Measurements from ENCODE around the gene EEF1A2.
A peak's percentile ranks its signal among the peaks of the same experiment; 100 is the strongest.

Gene EEF1A2

DNA sequence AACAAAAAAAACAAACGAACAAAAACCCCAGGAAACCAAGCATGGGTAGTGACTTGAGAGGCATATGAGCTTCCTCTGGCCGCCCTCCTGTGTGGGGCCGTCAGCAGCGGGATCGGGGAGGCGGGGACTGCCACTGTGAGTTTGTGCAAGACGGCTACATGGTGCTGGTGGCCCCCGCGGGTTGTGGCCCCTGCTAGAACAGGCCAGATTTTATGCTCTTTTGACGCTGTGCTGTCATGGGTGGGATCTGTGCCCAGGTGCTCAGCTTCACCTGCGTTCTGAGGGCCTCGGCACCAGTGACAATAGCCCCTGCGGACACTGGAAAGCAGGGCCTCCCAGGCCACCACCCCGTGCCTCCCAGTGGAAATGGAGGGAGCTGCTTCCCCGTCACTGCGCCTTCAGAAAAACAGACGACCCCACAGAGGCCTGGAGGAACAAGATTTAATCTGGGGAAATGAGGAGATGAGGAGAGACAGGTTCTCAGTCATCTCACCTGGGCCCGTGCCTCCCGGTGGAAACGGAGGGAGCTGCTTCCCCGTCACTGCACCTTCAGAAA lies 21.7 kb downstream of the EEF1A2 start:
- no peak overlapping the region for H3K9ac ChIP-seq (ENCODE audit: low read length)
- H4K8ac ChIP-seq (ENCODE audit: low read depth, low read length), result no peak overlapping the region
- no peak overlapping the region for H3K23ac ChIP-seq (ENCODE audit: low read length)
- H3K36me3 ChIP-seq (ENCODE audit: control insufficient read depth, insufficient read depth, low read length), result no peaks in the 10 kb centered on the region
- no peak overlapping the region for H3K4me2 ChIP-seq (ENCODE audit: low read length)
- H3K79me2 ChIP-seq (ENCODE audit: control insufficient read depth, insufficient read depth, low read length), result no peaks in the 10 kb centered on the region
- no peaks in the 10 kb centered on the region for H3K4me1 ChIP-seq (ENCODE audit: control insufficient read depth, low read depth, low read length)
- no peak overlapping the region for H3K4ac ChIP-seq (ENCODE audit: low read depth, low read length)
- no peak overlapping the region for H3K56ac ChIP-seq (ENCODE audit: low read length)
- no peak overlapping the region for H3K18ac ChIP-seq (ENCODE audit: low read length)
- no peak overlapping the region for H2BK5ac ChIP-seq (ENCODE audit: low read length)
- H2BK120ac ChIP-seq (ENCODE audit: low read depth, low read length), result no peak overlapping the region
- no peaks in the 10 kb centered on the region for H3K79me1 ChIP-seq (ENCODE audit: low read length)
- H3K4me3 ChIP-seq (ENCODE audit: low read length), result no peak overlapping the region
- no peak for DNase-seq
- no CpG with 5 or more reads among the region's 21 CpGs for WGBS (ENCODE audit: extremely low coverage, insufficient coverage, low lambda C conversion rate)
- H3K27me3 ChIP-seq (ENCODE audit: insufficient read depth, low read length, poor library complexity), result no peaks in the 10 kb centered on the region
- no peak overlapping the region for H2BK15ac ChIP-seq (replicated peaks; ENCODE audit: low read depth)
- no peak overlapping the region for H4K5ac ChIP-seq (ENCODE audit: low read length)
- no peak overlapping the region for H2AK5ac ChIP-seq (ENCODE audit: low read length)
- no peak overlapping the region for H3K27ac ChIP-seq (ENCODE audit: low read depth, low read length)

GRCh38 chr20:63475209-63475608 lies 23.7 kb downstream of the EEF1A2 start:
- H3K4me2 ChIP-seq (ENCODE audit: low read length), result no peak overlapping the region
- H3K79me2 ChIP-seq (ENCODE audit: control insufficient read depth, insufficient read depth, low read length), result peaks cover 9% of the 10 kb centered on the region
- no peak overlapping the region for H3K4me3 ChIP-seq (ENCODE audit: low read length)
- H2BK5ac ChIP-seq (ENCODE audit: low read length), result no peak overlapping the region
- H2BK15ac ChIP-seq (replicated peaks; ENCODE audit: low read depth), result no peak overlapping the region
- no peak overlapping the region for H3K23ac ChIP-seq (ENCODE audit: low read length)
- no peaks in the 10 kb centered on the region for H3K4me1 ChIP-seq (ENCODE audit: control insufficient read depth, low read depth, low read length)
- no peak overlapping the region for H4K8ac ChIP-seq (ENCODE audit: low read depth, low read length)
- H3K79me1 ChIP-seq (ENCODE audit: low read length), result peaks cover 2% of the 10 kb centered on the region
- H3K4ac ChIP-seq (ENCODE audit: low read depth, low read length), result no peak overlapping the region
- no peak overlapping the region for H2AK5ac ChIP-seq (ENCODE audit: low read length)
- no peak overlapping the region for H3K27ac ChIP-seq (ENCODE audit: low read depth, low read length)
- H2BK120ac ChIP-seq (ENCODE audit: low read depth, low read length), result no peak overlapping the region
- H3K18ac ChIP-seq (ENCODE audit: low read length), result no peak overlapping the region
- peak; percentile 78 for DNase-seq
- no peaks in the 10 kb centered on the region for H3K27me3 ChIP-seq (ENCODE audit: insufficient read depth, low read length, poor library complexity)
- no peak overlapping the region for H3K9ac ChIP-seq (ENCODE audit: low read length)
- WGBS (ENCODE audit: extremely low coverage, insufficient coverage, low lambda C conversion rate), result no CpG with 5 or more reads among the region's 16 CpGs
- no peaks in the 10 kb centered on the region for H3K36me3 ChIP-seq (ENCODE audit: control insufficient read depth, insufficient read depth, low read length)
- H4K5ac ChIP-seq (ENCODE audit: low read length), result no peak overlapping the region
- no peak overlapping the region for H3K56ac ChIP-seq (ENCODE audit: low read length)

DNA sequence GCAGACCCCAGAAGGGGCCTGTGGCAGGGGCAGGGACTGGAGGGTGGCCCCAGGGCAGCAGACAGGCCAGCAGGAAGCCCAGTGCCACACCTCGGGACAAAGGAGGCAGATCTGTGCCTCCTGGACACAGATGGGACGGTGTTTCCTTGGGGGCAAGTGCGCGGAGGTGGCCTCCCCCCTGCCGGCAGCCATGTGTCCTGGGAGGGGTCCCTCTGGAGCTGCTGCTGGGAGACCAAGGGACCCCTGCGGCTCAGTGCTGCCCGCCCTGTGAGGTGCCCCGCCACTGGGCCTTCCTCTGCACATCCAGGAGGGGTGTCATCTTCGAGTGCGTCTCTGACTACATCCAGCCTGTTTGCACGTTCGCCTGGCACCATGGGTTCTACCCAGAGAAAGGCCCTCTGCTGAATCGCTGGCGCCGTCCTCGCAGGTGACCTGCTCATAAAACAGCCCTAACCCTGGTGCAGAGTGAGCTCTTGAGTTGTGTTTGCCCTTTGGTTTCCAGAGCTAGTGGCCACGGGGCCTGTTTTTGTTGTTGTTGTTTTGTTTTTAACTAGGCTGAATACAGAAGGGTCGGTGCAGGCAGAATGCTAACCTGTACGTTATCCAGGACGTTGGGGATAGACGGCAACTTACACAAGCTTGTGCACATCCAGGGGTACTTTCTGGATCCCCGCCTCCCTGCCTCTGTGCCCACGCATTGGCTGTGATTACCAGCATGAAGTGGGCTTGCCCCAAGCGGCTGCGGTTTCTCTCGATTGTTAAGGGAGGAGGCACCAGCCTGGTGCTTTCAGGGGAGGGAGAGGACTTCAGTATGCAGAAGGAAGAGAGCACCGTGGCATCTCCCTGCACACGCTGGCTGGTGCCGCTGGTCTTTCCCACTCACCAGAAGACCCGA lies 25.1 kb downstream of the EEF1A2 start:
- H3K56ac ChIP-seq (ENCODE audit: low read length), result no peak overlapping the region
- peaks cover 14% of the 10 kb centered on the region for H3K79me2 ChIP-seq (ENCODE audit: control insufficient read depth, insufficient read depth, low read length)
- H4K5ac ChIP-seq (ENCODE audit: low read length), result no peak overlapping the region
- H3K27me3 ChIP-seq (ENCODE audit: insufficient read depth, low read length, poor library complexity), result no peaks in the 10 kb centered on the region
- H3K4me1 ChIP-seq (ENCODE audit: control insufficient read depth, low read depth, low read length), result no peaks in the 10 kb centered on the region
- H3K4me2 ChIP-seq (ENCODE audit: low read length), result no peak overlapping the region
- no peak overlapping the region for H4K8ac ChIP-seq (ENCODE audit: low read depth, low read length)
- no peak overlapping the region for H2AK5ac ChIP-seq (ENCODE audit: low read length)
- H3K9ac ChIP-seq (ENCODE audit: low read length), result no peak overlapping the region
- H3K4me3 ChIP-seq (ENCODE audit: low read length), result no peak overlapping the region
- no peak overlapping the region for H3K27ac ChIP-seq (ENCODE audit: low read depth, low read length)
- H3K18ac ChIP-seq (ENCODE audit: low read length), result no peak overlapping the region
- no CpG with 5 or more reads among the region's 30 CpGs for WGBS (ENCODE audit: extremely low coverage, insufficient coverage, low lambda C conversion rate)
- no peaks in the 10 kb centered on the region for H3K36me3 ChIP-seq (ENCODE audit: control insufficient read depth, insufficient read depth, low read length)
- H2BK120ac ChIP-seq (ENCODE audit: low read depth, low read length), result no peak overlapping the region
- no peak overlapping the region for H3K4ac ChIP-seq (ENCODE audit: low read depth, low read length)
- H2BK5ac ChIP-seq (ENCODE audit: low read length), result no peak overlapping the region
- no peak overlapping the region for H3K23ac ChIP-seq (ENCODE audit: low read length)
- no peak overlapping the region for H2BK15ac ChIP-seq (replicated peaks; ENCODE audit: low read depth)
- H3K79me1 ChIP-seq (ENCODE audit: low read length), result peaks cover 4% of the 10 kb centered on the region
- no peak for DNase-seq

DNA sequence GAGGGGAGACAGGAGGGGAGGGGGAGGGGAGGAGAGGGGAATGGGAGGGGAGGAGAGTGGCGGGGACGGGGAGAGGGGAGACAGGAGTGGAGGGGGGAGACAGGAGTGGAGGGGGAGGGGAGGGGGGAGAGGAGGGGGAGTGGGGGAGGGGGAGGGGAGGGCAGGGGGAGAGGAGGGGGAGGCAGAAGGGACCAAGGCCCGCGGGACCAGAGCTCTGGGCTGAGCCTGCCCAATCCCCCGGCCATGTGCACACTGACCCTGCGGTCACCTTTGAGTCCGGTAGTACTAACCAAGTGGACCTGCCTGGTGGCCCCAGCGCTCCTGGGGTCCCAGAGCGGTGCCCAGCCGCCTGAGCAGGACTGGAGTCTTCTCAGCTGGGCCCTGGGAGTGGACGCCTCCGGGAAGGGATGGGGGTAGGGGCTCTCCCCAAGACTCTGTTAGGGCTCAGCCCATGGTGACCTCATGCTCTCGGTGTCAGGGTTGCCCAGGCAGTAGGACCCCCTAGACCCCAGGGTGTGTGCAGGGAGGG lies 26.0 kb downstream of the EEF1A2 start:
- Histone ChIP-seq H3K4me1 (ENCODE audit: control insufficient read depth, low read depth, low read length) (no peaks in the 10 kb centered on the region), H3K23ac (ENCODE audit: low read length) (no peak overlapping the region), H2BK120ac (ENCODE audit: low read depth, low read length) (no peak overlapping the region), H3K27me3 (ENCODE audit: insufficient read depth, low read length, poor library complexity) (no peaks in the 10 kb centered on the region), H3K79me1 (ENCODE audit: low read length) (peaks cover 4% of the 10 kb centered on the region), H3K4ac (ENCODE audit: low read depth, low read length) (no peak overlapping the region), H3K9ac (ENCODE audit: low read length) (no peak overlapping the region), H2BK15ac (replicated peaks; ENCODE audit: low read depth) (no peak overlapping the region), H3K36me3 (ENCODE audit: control insufficient read depth, insufficient read depth, low read length) (no peaks in the 10 kb centered on the region), H2BK5ac (ENCODE audit: low read length) (no peak overlapping the region), H4K8ac (ENCODE audit: low read depth, low read length) (no peak overlapping the region), H3K18ac (ENCODE audit: low read length) (no peak overlapping the region), H4K5ac (ENCODE audit: low read length) (no peak overlapping the region), H3K4me2 (ENCODE audit: low read length) (no peak overlapping the region), H2AK5ac (ENCODE audit: low read length) (no peak overlapping the region), H3K79me2 (ENCODE audit: control insufficient read depth, insufficient read depth, low read length) (peaks cover 16% of the 10 kb centered on the region), H3K56ac (ENCODE audit: low read length) (no peak overlapping the region), H3K27ac (ENCODE audit: low read depth, low read length) (no peak overlapping the region), H3K4me3 (ENCODE audit: low read length) (no peak overlapping the region)
- WGBS (ENCODE audit: extremely low coverage, insufficient coverage, low lambda C conversion rate), result no CpG with 5 or more reads among the region's 13 CpGs
- DNase-seq, result no peak

DNA sequence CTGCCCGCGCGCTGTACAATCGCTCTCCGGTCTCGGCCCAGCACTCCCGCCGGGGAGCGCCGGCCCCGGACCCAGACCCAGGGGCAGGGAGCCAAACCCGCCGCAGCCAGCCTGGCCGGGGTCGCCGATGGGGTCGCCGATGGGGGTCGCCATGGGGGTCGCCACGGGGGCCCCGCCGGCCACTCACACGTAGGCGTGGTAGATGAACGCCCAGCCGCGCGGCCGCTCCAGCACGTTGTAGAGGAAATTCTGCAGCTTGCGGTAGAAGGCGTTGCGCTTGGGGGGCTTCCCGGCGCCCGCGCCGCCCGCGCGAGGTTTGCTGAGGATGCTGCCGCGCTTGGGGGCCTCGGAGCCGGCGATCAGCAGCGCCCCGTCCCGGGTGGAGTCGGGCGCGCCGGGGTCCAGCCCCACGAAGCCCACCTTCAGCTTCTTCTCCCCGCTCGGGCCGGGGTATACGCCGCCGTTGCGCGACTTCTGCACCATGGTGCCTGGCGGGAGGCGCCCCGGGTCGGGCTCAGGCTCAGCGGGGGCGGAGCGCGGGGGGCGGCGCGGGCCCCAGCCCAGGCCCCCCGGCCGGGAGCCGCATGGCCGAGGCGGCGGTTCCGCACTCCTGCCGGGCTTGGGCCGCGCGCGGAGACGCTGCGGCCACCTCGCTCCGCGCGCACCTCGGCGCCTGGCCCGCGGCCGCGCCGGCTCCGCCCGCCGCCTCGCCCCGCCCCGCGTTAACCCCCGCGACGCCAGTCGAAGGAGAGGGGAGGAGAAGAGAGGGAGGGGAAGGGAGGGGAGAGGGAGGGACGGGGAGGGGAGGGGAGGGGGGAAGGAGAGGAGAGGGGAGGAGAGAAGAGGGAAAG lies 26.7 kb downstream of the EEF1A2 start, which contains the start of gene KCNQ2:
Gene KCNQ2, minus strand, starts transcription at position 675 of the 851 bp plus-strand sequence. Its CDS starts 192 bp downstream, at position 483.
- peak; percentile 85 for DNase-seq
- no CpG with 5 or more reads among the region's 111 CpGs for WGBS (ENCODE audit: extremely low coverage, insufficient coverage, low lambda C conversion rate)

More for the DNA sequence above, 26.7 kb downstream of the EEF1A2 start, which contains the start of gene KCNQ2:
- peak within 1 kb of the TSS; percentile 91 for H3K4me2 ChIP-seq (ENCODE audit: low read length)
- no peak within 1 kb of the TSS for H3K27ac ChIP-seq (ENCODE audit: low read depth, low read length)
- no peaks in the 10 kb centered on the region for H3K4me1 ChIP-seq (ENCODE audit: control insufficient read depth, low read depth, low read length)
- peak within 1 kb of the TSS; percentile 88 for H3K9ac ChIP-seq (ENCODE audit: low read length)
- no peaks in the 10 kb centered on the region for H3K36me3 ChIP-seq (ENCODE audit: control insufficient read depth, insufficient read depth, low read length)
- no peak within 1 kb of the TSS for H4K8ac ChIP-seq (ENCODE audit: low read depth, low read length)
- H3K27me3 ChIP-seq (ENCODE audit: insufficient read depth, low read length, poor library complexity), result no peaks in the 10 kb centered on the region
- no peak within 1 kb of the TSS for H3K4ac ChIP-seq (ENCODE audit: low read depth, low read length)
- H3K23ac ChIP-seq (ENCODE audit: low read length), result peak within 1 kb of the TSS; percentile 45
- H3K18ac ChIP-seq (ENCODE audit: low read length), result peak within 1 kb of the TSS; percentile 25
- no peak within 1 kb of the TSS for H4K5ac ChIP-seq (ENCODE audit: low read length)
- peaks cover 16% of the 10 kb centered on the region for H3K79me2 ChIP-seq (ENCODE audit: control insufficient read depth, insufficient read depth, low read length)
- no peak within 1 kb of the TSS for H2BK120ac ChIP-seq (ENCODE audit: low read depth, low read length)
- no peak within 1 kb of the TSS for H2BK5ac ChIP-seq (ENCODE audit: low read length)
- no peak within 1 kb of the TSS for H2AK5ac ChIP-seq (ENCODE audit: low read length)
- no peak within 1 kb of the TSS for H2BK15ac ChIP-seq (replicated peaks; ENCODE audit: low read depth)
- H3K79me1 ChIP-seq (ENCODE audit: low read length), result peaks cover 5% of the 10 kb centered on the region
- H3K56ac ChIP-seq (ENCODE audit: low read length), result peak within 1 kb of the TSS; percentile 93
- H3K4me3 ChIP-seq (ENCODE audit: low read length), result peak within 1 kb of the TSS; percentile 60
